SW480 (cell line): ENCODE results near the gene RIMBP2.

Experiments used
- DNase-seq: peaks from one replicate; pipeline ENCODE4 v3.0.0-alpha.2; 2016; ENCODE audit warnings: low spot score

RIMBP2 gene

GRCh38 chr12:130540376-130540775, 175.7 kb downstream of the RIMBP2 start:
- DNase-seq, result no peak

DNA sequence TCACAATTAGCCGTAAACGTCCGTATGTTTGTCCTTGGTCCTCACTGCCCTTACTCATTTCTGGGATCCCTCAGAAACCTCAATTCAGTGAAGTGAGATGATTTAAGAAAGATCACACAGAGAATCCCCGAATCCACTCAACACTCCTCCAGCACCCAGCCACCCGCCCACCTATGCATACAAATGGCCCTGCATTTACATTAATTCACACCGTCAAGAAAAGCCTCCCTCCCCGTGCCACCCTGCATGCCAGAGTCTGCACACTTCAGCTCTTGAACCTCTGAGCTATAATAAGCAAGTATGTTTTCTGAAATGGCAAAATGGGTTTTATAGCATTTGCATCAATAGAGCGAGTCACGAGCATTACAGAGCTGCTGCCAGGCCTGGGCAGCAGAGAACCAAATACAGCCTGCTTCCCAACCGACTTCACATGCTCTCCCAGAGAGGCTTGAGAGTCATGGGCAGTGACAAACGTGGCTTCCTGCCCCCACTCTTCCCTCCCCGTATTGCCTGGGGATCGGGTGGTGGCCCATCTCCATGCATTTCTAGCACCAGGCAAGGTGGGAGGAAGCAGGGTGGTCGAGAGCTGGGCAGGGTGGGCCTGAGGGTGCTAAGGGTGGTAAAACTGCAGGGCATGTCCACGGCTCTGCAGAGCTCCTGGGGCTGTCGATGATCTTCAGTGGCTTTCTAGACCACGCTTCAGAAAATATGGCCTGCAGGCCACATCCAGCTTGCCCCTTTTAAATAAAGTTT, 177.6 kb downstream of the RIMBP2 start:
- DNase-seq, result no peak

GRCh38 chr12:130537655-130538054, 178.4 kb downstream of the RIMBP2 start:
- DNase-seq, result no peak

DNA sequence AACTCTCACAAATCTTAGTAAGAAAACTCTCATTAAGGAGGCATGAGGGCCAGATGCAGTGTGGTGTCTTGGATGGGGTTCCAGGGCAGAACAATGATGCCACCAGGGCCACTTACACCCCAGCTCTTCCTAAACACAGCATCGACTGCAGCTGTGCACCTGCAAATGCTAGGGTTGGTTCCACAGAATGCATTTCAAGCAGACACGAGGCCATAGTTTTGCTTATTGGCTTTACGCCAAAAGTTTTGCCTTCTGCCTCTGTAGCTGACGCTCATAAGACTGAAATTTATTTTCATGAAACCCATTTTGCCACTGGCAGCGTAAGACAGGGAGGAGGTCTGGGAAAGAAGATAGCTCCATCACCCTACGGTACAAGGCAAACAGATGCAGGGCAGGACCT, 179.0 kb downstream of the RIMBP2 start:
- no peak for DNase-seq

DNA sequence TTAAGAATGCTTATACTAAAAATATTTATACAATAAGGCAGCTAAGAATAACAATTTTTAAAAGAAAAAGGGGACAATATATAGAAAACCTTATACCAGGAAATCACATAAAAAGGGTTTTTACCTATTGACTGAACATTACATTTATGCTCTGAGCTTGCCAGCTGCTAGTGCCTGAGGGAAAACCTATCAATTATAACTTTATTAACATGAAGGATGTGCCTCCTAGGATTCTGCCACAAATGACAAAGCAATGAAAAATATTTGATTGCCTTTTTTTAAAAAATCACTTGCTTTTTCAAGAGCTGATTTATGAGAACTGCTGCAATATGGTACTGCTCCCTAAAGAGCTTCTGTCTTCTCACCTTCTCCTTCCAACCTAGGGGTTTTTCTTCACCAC, 185.7 kb downstream of the RIMBP2 start:
- DNase-seq, result no peak

GRCh38 chr12:130529781-130530180, 186.3 kb downstream of the RIMBP2 start:
- no peak for DNase-seq

DNA sequence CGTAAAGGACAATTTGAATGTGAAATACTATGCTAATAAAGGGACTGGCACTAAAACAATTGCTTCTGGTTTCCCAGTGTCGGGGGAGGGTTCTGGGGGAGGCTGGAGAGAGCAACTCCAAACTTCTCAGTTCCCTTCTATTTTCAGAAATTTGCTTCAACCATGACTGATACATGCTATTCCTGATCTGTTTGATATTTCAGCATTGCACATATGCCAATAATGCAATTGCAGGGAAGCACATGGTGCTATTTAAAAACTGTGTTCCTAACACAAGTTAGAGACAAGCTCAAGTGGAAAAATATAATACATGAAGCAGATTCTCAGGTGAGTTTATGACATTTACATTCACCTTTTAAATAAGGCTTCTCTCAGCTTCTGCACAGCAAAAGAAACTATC, 188.9 kb downstream of the RIMBP2 start:
- DNase-seq, result no peak

DNA sequence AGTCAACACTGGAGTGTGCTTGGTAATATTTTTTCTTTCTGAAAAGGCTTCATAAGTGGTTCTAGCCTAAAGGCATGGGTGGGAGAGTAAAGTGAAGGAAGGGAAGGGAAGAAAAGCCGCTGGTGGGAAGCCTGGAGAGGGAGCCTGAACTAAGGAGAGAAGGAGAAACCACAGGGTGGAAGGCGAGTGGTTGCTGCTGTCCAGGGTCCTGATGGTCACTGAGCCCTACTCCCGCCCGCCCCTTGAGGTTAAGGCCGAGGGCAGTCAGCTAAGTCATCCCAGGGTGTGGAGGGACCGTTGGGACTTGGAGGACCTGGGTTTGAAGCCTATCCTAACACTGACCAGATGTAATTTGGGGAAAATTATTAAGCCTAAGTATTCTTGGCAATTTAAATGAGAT, 189.3 kb downstream of the RIMBP2 start:
- no peak for DNase-seq

- no peak for DNase-seq
Measured at GRCh38 chr12:130525384-130526172, 190.5 kb downstream of the RIMBP2 start.

DNA sequence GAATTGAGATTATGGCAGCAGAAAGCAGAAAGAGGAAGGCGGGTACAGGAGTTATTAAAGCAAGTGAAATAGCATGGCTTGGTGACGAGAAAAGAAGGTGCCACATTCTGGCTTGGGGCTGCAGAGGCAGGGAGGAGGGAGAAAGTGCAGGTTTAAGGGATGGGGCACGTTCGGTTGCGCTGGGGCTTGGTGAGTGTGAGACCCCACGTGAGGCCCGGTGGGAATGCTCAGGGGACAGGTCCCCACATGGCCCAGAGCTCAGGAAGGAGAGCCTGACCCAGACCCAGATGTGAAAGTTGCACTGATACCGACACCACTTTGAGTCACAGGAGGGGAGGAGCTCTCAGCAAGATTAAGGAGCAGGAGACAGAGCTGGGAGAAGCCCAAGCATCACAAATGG, 191.3 kb downstream of the RIMBP2 start:
- DNase-seq, result no peak

GRCh38 chr12:130523863-130524614, 192.1 kb downstream of the RIMBP2 start:
- DNase-seq, result no peak

GRCh38 chr12:130523208-130523607, 192.9 kb downstream of the RIMBP2 start:
- DNase-seq, result no peak

DNA sequence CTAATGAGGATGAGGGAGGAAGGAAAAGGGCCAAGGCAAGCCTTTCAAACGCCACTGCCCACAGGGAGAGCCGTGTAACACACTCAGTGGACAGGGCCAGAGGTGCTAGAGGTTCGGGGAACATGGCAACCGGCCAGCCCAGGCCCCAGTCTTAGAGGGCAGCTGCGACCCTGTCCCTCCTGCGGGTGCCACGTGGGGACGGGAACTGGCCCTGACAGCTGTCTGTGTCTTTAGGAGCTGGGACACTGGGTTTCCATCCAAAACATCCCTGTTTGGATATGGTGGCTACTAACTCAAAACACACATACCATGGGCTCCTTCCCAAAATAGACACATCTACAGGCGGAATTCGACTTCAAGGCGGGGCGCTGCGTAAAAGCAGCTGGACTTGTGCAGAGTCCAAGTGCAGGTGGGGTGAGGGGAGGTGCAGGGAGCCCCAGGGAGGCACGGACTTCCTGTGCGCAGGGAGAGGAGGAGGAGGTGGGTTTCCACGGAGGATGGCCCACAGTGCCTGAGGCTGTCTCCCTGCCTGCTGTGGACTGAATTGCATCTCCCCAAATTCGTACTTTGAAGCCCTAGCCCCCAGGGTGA, 193.8 kb downstream of the RIMBP2 start:
- DNase-seq, result no peak

GRCh38 chr12:130521375-130522124, 194.5 kb downstream of the RIMBP2 start:
- DNase-seq, result peak; percentile 43

DNA sequence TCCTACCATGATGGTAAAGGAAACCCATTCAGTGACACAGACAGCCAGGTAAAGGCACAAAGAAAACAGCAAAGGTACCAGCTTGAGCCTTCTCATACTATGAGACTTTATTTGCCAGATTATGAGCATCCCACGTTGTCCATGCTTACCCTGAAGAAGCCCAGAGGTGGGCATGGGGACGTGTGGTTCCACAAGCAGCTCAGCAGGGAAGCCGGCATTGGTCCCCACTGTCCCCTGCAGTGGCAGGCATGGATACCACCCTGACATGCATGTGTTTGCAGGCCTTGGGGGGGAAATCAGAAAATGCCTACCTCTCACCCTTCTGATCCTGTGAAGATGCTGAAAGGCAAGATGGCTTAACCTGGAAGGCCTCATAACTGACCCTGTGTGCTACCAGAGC, 195.3 kb downstream of the RIMBP2 start:
- DNase-seq, result no peak

GRCh38 chr12:130517588-130517987, 198.5 kb downstream of the RIMBP2 start:
- DNase-seq, result no peak

DNA sequence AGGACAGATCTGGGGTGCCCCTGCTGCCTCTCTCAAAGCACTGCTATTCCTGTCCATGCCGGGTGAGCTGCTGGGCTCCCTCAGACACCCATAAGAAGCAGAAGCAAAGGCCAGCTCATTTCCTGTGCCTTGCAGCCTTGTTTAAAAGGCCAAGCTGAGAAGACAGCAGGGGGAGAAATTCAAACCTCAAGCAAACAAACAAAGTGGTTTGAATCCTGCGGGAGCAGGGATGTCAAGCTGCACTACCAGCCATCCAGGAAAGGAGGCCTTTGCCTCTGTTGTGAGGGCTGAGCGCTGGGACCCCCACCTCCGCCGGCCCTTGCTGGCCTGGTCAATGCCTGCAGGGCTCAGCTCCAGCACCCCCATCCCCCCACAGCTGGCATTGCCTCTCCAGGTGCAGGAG, 201.9 kb downstream of the RIMBP2 start:
- DNase-seq, result no peak

DNA sequence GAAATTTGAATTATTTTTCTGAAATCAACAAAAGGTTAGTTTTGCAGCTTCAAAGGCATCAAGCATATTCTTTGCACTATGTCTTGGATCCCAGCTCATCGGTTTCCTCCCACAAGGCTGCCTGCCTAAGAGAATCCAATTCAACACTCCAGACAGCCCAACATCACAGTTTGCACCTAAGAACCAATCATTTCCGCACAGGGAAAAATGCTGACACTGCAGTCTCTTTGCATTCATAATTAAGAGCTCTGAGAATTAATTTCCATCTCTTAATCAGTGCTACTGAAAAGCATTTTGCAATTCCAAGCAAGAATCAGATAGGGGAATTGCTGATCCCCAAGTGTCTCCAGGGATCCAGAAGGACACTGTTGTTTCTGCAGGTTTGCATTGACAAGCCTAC, 202.5 kb downstream of the RIMBP2 start:
- no peak for DNase-seq

DNA sequence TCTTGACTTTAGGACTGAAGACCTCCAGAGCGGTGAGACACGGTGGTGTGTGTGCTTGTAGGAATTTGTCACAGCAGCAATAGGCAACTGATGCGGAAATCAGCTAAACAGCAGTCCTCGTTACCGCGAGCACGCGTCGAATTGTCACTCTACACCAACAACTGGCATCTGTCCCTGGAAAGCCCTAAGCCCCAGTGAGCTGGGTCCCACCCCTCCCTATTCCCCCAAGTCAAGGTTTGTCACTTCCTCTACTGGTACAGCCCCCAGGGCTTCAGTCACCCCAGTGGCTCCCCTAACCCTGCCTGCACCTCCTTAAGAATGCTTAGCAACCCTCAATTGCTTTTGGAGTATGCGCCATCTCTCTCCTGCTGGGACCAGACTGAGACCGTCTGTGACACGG, 204.8 kb downstream of the RIMBP2 start:
- no peak for DNase-seq

GRCh38 chr12:130509454-130509853, 206.6 kb downstream of the RIMBP2 start:
- no peak for DNase-seq

DNA sequence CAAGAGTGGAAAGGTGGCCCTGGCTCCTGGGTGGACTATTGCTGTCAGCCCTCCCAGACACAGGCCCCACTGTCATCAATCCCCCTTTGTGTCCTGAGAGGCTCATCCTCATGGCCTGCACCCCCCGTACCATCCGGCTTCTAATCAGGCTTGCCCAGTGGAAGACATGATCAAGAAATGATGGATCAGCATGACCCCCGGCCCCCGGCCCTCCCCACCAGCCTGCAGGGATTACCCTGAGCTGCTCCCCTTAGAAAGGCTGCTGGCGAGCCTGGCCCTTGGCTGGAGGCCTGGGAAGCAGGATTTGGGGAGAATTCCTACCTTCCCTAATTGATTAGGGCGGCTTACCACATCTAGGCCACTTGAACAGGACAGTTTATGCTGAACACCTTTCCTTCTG, 207.3 kb downstream of the RIMBP2 start:
- DNase-seq, result no peak

GRCh38 chr12:130508318-130508717, 207.8 kb downstream of the RIMBP2 start:
- no peak for DNase-seq
